CD4-positive, alpha-beta T cell treated with Interleukin-15 for 1 hour (primary cell): Measurements from ENCODE around the gene SLC26A9.

Experiments used
- DNase-seq: peaks from one replicate; pipeline ENCODE4 v3.0.0-alpha.2; 2020

The SLC26A9 gene

GRCh38 chr1:205972491-205973168 is 29.4 kb upstream of the SLC26A9 start:
- no peak for DNase-seq

GRCh38 chr1:205972081-205972480 is 28.8 kb upstream of the SLC26A9 start:
- DNase-seq: no peak

GRCh38 chr1:205971082-205971481 is 27.8 kb upstream of the SLC26A9 start:
- no peak for DNase-seq

GRCh38 chr1:205970486-205970885 is 27.2 kb upstream of the SLC26A9 start:
- DNase-seq: no peak

GRCh38 chr1:205969229-205969628 is 26.0 kb upstream of the SLC26A9 start:
- DNase-seq: no peak

- DNase-seq: no peak
Measured at GRCh38 chr1:205967554-205968335, 24.5 kb upstream of the SLC26A9 start.

GRCh38 chr1:205965036-205965884 is 22.0 kb upstream of the SLC26A9 start:
- no peak for DNase-seq

GRCh38 chr1:205963352-205964155 is 20.3 kb upstream of the SLC26A9 start:
- DNase-seq: no peak

GRCh38 chr1:205962821-205963221 is 19.6 kb upstream of the SLC26A9 start:
- DNase-seq: no peak

GRCh38 chr1:205961991-205962820 is 18.9 kb upstream of the SLC26A9 start:
- DNase-seq: no peak

GRCh38 chr1:205961405-205961804 is 18.1 kb upstream of the SLC26A9 start:
- no peak for DNase-seq

- no peak for DNase-seq
Measured at GRCh38 chr1:205959789-205960188, 16.5 kb upstream of the SLC26A9 start.

GRCh38 chr1:205955499-205955898 is 12.2 kb upstream of the SLC26A9 start:
- DNase-seq: no peak

- DNase-seq: no peak
Measured at GRCh38 chr1:205954819-205955404, 11.7 kb upstream of the SLC26A9 start.

- no peak for DNase-seq
Measured at GRCh38 chr1:205951746-205952145, 8.5 kb upstream of the SLC26A9 start.

GRCh38 chr1:205950826-205951549 is 7.7 kb upstream of the SLC26A9 start:
- DNase-seq: peak; percentile 39

- DNase-seq: no peak
Measured at GRCh38 chr1:205950280-205950679, 7.0 kb upstream of the SLC26A9 start.

GRCh38 chr1:205949753-205950152 is 6.5 kb upstream of the SLC26A9 start:
- DNase-seq: no peak

GRCh38 chr1:205948886-205949285 is 5.6 kb upstream of the SLC26A9 start:
- no peak for DNase-seq

GRCh38 chr1:205948039-205948438 is 4.8 kb upstream of the SLC26A9 start:
- no peak for DNase-seq

- no peak for DNase-seq
Measured at GRCh38 chr1:205947024-205947423, 3.8 kb upstream of the SLC26A9 start.
